Measurements from ENCODE around the gene MCM9.

Gene MCM9

DNA sequence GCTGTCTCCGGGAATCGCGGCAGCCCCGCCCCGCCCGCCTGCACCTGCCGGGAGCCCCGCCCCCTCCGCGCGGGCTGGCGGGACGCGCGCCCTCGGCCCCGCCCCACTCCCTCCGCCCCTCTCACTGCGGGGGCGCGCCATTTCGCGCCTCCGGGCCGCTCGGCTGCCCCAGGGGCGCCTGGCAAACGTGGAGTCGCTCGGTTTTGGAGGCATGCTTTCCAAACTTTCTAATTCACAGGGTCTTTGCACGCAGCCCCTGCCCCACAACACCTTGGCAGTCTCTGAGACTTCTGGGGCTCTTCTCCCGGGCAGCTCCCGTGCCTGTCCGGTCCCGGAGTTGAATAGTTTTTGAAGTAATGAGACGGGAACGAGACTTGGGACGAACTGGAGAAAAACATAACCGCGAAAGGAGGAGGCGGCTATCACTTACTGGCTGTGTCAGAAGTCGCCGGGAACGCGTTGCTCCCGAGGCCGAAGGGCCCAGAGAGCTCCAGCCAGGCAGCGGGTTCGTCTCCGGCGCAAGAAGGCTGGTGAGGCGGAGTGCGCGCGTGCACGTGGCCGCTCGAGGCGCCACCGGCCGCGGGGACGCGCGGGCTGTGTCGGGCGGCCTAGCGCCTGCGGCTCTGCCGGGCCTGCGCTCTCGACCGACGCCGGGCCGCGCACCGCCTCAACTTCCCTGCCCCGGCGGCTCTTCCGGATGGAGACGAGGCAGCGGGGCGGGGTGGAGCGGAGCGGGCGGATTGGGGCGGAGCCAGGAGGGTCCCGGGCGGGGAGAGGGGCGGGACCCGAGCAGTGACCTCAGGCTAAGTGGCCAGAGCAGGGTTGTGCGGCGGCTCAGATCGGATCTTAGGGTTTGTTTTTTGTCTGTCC is at the start of gene MCM9:
Gene MCM9 (minus strand): TSS at position 699 of the 870 bp plus-strand sequence. CDS start 3,436 bp downstream, outside the sequence.
- peak; percentile 87 to 88 for DNase-seq

DNA sequence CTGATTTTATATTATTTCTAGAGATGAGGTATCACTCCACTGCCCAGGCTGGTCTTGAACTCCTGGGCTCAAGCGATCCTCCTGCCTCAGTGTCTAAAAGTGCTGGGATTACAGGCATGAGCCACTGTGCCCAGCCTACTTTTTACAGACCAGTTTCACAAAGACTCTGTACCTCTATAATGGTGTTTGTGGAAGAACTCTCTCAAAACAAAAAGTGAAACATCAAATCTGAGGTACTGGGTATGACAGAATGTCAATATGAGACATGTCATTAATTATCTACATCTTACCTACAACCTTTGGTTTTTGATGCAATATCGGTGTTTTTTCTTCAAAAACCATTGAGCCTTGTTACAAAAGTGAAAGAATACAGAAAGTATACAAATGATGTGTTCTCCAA is 49.4 kb upstream of the MCM9 start:
- DNase-seq: no peak

DNA sequence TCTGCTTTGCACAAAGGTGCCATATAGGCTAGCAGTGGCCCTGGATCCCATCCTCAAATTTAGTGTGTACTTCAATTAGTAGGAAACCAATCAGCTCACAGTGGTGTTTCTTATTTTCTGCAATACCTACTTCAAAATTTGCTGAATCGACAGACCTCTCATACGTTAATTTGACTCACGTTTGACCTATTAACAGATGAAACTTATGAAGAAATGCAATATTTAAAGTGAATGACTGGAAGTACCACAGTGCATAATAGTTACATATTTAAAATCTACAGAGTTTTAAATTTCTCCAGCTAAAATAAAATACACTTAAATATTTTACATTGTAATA is 47.6 kb upstream of the MCM9 start:
- DNase-seq: no peak

DNA sequence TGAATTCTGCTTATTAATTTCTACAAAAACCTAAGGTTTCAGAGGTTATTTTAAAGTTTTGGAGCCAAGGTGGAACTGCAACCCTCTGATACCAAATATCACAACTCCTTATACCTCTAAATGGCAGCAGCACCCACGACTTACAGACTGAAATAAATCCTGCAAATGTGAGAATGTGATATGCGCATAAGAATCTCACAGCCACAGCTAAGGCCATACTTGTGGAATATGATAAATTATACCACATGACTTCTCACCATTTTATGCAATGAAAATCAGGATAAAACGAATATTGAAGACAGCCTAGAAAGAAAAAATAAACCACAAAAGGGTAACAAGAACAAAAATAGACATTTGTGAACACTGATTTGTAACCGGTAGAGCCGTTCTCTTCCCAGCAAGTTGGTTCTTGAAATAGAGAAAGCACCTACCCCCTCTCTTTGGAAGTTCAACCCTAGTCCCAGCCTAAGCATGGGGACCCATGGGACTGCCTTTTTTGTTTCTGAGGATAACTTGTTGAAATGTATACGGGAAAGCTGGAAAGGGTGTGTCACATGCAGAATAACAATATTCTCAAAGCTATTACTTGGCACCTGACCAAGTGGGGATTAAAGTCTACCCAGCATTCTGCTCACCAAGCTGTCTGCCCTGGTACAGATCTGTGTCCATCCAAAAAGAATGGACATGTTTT is 47.1 kb upstream of the MCM9 start:
- DNase-seq: no peak

DNA sequence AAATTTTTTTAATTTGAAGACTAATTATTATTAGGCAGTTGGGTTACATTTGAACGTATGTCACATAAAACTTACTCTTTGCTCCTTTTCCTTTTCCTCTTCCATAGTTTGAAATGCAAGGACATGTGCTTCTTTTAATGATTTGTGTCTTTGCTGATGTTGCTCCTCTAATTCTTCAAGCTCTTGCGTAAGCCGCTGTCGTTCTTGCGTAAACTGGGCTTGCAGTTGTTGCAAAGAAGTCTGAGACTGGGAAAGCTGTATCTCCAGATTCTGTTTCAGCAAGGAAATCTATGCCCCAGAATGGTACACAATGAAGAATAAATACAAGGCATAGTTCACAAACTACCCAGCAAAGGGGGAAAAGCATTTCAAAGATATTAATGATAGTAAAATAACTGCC is 45.1 kb upstream of the MCM9 start:
- DNase-seq: no peak

DNA sequence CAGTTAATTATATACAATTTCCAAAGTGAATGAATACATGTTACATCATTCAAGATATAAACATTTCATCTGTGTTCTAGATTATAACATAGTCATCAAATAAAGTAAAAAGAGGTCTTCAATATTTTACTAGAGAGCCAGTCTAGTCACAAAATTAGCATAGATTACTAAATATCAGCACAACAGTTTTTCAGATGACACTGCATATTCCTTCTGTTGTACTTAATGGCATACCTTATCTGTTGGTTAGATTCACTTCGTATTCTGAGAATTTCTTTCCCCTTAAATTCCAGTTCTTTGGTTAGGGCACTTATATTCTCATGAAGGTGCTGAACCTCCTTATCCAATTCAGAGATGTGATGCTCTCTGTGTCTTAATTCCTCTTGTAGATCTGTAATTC is 39.8 kb upstream of the MCM9 start:
- DNase-seq: no peak

DNA sequence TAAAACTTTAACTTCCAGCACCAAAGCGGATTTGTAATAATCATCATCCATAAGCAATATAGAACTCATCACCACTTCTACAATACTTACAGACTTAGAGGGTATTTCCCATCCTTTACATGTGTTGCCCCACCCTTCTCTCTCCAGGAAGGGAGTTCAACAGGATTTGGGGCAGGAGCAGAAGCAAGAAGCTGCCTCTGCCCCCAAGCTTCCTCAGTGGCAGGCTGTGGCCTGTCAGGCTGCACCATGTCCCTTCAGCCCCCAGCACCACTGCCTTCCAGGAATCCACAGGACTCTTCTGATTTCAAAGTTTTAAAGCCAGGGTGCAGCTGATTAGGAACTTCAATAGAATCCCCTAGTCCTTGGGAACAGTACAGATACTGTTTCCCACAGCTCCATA is 36.7 kb upstream of the MCM9 start:
- DNase-seq: no peak

DNA sequence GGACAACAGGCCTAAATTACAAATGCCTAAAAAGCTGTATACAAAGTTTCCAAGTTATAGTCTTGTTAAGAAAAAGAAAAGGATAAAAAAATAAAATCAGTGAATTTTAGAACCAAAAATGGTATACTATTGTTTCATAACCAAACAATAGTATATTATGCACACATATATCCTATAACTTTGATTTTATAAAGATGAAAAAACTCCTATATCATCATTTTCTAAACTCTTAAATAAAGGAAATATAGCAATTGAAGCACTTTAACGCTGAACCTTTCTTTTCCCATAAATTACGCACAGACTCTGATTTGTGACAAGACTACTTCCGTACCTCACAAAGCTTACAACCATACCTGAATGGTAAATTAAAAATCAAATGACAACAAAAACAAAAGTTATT is 35.9 kb upstream of the MCM9 start:
- DNase-seq: no peak

DNA sequence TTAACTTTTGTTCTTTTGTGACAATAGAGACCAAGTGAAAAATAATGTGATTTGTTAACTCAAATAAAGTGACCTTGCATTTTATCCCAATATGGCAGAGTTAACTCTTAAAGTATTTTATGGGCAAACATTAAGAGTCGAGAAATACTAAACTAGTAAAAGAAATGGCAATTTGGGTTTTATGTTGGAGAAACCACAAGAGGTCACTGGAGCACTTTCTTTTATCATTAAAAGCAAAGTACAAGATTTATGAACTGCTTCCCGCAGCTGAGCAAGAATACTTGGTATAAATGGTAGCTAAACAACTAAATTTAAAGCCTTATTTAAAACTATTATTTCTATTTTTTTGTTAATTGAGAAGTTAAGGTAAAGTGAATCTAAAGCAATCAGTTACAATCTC is 33.5 kb upstream of the MCM9 start:
- DNase-seq: no peak

DNA sequence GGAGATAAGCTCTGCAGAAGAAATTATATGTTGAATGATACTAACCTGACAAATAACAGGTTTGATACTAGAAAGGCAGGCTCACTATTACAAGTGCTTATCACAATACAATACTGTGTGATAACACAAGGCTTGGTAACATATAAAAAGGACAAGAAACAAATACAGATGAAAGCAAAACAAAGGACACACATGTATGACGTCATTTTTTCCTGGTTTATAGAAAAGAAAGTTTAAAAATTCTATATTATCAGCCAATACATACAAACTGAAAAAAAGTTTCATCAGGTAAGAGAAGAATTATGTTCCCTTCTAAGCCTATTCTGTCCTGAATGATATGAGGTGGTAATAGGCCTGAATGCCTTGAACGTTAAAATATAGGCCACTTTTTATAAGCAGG is 32.3 kb upstream of the MCM9 start:
- no peak for DNase-seq

DNA sequence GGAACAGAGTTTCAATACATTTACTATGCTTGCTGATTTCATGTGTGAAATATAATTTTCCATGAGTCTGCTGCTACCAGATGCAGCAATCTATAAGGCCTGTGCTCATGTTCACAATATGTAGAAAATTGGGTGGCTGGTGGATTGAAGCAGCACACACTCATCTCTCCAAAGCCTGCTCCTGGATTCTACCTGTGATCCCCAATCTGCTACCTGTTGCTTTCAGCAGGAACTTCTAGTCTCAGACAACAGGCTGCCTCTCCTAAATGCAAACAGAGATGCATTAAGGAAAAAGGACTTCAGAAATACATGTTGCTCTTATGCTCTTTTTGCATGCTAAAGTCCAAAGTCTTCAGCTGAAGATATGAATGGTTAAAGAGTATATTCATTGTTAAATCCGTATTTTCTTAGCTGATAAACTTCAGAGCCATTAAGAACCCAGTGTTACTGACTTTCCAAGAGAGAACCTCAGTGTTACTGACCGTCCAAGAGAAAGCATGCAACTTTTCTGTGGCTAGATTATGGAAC is 30.9 kb upstream of the MCM9 start:
- no peak for DNase-seq

DNA sequence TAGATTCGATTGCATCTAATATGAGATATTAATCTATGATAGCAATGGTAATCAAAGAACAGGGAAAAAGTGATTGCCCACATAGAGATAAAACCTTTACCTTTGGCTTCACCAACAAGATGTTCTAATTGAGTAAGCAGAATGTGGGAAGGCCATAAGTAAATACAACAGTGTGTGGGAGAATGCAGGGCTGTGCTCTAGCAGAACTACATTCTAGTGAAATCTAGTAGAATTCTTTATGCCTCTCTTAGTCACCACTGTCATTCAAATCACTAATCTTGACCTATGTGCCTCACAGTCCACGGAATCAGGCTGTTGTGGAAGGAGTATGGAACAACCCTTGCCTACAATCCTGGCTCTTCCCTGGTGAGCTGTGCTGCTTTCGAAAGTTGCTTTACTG is 30.4 kb upstream of the MCM9 start:
- no peak for DNase-seq

DNA sequence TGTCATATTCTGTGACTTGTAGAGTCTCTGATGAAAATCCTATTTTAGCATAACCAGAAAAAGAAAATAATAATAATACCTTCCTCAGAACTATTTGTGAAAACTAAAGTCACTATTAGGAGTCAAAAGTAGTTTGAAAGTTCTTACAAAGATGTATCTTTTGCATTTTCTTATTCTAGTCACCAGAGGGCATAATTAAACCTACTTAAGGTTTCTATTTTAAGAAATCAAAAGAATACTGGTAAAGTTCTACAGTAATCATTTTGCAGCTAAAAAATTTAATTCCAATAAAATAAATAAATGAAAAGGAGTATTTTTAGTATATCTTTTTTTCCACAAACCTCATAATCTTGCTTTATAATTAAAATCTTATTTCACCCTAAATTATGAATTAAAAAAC is 28.0 kb upstream of the MCM9 start:
- DNase-seq: no peak

DNA sequence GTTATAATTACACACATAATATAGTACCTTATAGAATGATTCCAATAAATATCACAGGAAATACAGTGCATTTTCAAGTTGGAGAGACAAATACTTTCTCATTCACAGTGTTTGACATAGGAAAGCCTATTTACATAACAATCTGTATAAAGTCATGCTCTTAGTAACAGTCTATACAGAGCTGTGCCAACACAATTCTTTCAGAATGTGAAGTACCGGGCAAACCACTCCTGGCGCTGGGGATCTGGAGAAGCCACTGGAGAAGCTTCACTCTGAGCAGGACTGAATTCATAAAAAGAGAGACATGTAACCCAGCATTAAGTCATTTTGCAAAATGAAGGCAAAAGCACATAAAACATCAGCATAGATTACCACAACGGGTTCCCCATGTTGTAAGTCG is 24.9 kb upstream of the MCM9 start:
- no peak for DNase-seq

DNA sequence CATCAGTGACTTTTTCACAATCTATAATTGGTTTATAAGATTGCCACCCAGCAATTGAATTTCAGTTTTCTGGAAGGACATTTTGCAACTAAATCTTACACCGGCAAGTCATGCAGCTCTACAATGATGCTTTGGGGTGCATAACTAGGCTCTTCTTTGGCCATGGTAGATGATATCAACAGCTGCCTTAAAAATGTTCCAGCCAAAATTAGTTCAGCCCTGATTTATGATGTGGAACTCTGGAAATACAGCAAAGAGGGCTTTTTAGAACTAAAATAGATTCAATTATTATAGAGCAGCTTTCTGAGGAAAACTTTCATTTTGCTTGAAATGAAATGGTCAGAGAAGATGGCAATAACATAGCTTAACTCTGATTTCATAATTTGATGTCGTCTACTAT is 18.4 kb upstream of the MCM9 start:
- DNase-seq: no peak

DNA sequence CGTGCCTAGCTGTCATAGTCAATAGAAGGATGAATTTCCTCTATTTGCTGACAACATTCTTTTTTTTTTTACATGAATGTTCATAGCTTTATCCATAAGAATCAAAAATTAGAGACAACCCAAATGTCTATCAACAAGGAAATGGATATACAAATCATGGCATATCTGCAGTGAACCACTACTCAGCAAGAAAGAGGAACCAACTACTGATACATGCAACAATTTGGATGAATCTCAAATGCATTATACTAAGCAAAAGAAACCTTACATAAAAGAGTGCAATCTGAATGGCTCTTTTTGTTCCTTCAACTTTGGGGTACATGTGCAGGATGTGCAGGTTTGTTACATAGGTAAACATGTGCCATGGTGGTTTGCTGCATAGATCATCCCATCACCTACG is 17.7 kb upstream of the MCM9 start:
- DNase-seq: no peak

DNA sequence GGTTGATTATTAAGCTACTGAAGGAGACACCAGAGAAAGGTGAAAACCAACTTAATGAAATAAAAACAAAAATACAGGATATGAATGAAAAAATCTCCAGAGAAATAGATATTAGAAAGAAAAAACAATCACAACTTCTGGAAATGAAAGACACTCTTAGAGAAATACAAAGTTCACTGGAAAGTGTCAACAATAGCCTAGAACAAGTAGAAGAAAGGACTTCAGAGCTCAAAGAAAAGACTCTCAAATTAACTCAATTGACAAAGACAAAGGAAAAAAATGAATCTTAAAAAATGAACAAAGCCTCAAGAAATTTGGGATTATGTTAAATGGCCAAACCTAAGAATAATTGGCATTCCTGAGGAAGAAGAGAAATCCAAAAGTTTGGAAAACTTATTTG is 10.3 kb upstream of the MCM9 start:
- DNase-seq: no peak

DNA sequence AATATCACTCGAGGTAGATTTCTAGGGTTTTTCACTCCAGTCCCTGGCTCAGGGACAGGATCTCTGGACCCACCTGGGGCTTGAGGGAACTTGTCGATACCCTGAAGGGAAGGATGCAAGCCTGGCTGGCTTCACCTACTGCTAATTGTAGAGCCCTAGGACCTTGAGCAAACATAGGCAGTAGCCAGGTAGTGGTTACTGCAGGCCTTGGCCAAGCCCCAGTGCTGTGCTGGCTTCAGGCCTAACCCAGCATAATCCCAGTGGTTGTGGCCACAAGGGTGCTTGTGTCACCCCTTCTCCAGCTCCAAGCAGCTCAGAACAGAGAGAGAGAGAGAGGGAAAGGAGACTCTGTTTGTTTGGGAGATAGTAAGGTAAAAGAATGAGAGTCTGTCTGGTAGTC is 5.8 kb upstream of the MCM9 start:
- DNase-seq: no peak

DNA sequence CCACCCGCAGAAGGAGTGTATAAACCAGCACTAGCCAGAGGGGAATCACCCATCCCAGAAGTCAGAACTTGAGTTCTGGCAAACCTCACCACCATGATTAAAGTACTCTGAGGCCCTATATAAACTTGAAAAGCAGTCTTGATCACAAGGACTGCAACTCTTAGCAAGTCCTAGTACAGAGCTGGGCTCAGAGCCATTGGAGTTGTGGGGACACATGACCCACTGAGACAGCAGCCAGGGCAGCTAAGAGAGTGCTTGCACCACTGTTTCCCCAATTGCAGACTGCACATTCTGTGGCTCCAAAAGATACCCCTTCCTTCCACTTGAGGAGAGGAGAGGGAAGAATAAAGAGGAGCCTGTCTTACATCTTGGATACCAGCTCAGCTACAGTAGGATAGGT is 4.7 kb upstream of the MCM9 start:
- no peak for DNase-seq

DNA sequence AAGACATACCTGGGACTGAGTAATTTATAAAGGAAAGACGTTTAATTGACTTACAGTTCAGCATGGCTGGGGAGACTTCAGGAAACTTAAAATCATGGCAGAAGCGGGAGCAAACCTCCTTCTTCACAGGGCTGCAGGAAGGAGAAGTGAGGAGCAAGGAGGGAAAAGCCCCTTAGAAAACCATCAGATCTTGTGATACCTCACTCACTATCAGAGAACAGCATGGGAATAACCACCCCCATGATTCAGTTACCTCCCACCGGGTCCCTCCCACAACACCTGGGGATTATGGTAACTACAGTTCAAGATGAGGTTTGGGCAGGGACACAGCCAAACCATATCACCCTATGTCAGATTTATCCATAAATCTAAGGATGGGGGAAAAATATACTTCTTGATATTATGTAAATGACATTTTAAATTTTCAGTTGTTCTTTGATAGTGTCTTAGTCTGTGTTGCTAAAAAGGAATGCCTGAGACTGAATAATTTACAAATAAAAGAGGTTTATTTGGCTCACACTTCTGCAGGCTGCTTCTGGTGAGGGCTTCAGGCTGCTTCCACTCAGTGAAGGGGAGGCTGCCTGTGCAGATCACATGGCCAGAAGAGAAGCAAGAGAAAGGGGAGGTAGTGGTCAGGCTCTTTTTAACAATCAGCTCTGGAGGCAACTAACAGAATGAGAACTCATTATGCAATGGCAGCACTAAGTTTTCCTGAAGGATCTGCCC is 1.2 kb upstream of the MCM9 start:
- DNase-seq: no peak

DNA sequence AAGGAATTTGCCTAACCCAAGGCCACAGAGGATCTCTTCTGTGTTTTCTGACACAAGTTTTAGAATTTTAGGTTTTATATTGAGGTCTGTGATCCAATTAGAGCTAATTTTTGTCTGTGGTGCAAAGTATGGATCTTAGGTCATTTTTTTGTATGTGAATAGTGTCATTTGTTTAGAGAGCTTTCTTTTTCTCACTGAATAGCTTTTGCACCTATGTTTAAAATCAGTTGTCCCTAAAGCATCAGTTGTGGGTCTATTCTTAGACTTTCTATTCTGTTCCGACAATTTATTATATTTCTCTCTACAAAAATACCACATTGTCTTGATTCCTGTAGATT is 341 bp upstream of the MCM9 start:
- no peak for DNase-seq

DNA sequence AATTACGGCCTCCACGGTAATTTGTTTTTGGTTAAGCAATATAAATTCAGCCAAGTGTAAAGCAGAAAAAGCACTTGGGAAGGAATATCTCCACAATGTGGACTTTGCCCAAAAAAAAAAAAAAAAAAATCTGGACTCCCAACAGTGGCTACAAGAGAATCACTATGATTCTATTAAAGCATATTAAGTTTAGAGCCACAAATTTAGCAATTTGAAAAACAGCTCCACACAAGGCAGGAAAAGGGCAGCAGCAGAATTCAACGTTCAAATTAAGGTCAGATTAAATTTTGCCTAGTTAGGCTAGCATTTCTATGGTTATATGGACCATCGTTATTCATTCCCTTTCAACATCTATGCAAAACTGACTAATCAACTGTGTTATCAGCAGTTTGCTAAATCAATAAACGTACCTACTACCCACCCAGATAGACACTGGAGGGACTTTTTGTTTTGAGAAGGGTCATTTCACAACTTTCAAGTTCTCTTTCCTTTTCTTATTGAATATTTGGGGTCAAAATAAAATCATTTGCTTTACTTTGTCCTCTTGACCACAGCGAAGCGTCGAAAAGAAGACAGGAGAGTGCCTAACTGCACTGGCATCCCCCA is 1.0 kb downstream of the MCM9 start:
- DNase-seq: no peak

DNA sequence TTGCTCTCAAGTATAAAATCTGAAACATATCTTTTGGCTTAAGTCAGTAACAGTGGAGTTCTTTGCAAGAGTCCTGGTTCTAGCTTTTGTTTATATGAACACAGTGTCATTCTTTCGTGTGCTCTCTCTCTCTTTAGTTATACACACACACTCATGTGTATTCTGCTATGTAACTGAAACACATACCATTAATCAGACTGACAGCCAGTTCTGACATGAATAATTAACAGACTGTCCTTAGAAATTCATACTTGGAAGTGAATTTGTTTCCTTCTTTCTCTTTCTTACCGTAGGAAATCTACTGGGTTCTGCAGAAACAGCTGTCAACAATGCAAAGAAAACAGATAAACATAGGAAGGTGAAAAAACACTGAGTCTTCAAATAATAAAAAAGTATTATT is 2.5 kb downstream of the MCM9 start:
- DNase-seq: no peak

DNA sequence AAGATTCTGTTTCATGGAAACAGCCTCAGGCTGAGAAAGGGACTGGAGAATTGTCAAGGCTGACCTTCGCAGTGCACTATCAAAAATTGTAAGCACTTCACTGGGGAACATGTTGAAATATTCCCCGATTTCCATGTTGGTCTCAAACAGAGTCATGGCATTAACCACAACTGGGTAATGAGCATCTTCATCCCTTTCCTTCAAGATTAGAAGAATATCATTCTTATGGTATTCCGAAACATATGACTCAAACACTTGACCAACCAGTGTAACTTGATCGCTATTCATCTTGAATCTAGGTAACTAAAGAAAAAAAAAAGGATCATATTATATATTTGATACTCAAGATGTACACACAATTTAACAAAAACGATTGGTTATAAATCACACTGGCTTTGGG is 3.5 kb downstream of the MCM9 start:
- DNase-seq: no peak
